B cell (primary cell): ENCODE results near the gene UBL5. TPM values are rescaled to one million over a fixed set of nuclear protein-coding genes. Genes with fewer than 3 reads are reported as not detected.

Source experiments
- ATAC-seq: fragments of 200-7000 bp; cut with Tn5 transposase; one replicate; pipeline ENCODE4 v1.10.0; 2021; ENCODE audit warnings: low read depth, mild to moderate bottlenecking, moderate number of reproducible peaks, moderate library complexity
- CTCF ChIA-PET: fragments of 350-600 bp; sonication (Branson Sonifier 250); formaldehyde crosslinking; loops from one replicate; lab custom pipeline; 2021; ENCODE audit warnings: antibody characterized with exemption, inconsistent platforms; lab: Charles Lee
- POLR2A ChIA-PET: fragments of 350-600 bp; sonication (Branson Sonifier 250); formaldehyde crosslinking; loops from one replicate; lab custom pipeline; 2021; ENCODE audit warnings: antibody characterized with exemption; lab: Charles Lee
- DNase-seq: peaks from one replicate; pipeline ENCODE4 v3.0.0; 2013
- H2AFZ ChIP-seq: 2 replicates; pipeline ENCODE4 v1.6.1; 2012; ENCODE audit warnings: mild to moderate bottlenecking, low read depth, low read length; ENCODE audit not compliant: insufficient read depth, poor library complexity, severe bottlenecking
- H3K27ac ChIP-seq, 2 donors: 1 replicate in 1 of 2; 2 replicates in 1 of 2; pipeline ENCODE4 v1.5.1; 2012 to 2013; ENCODE audit warnings: low read length in 2 of 2, mild to moderate bottlenecking in 2 of 2, moderate library complexity in 1 of 2
- H3K27me3 ChIP-seq, 4 experiments: fragments of 200-600 bp in 1 of 4; sonication (generic) in 1 of 4; replicated peaks in 1 of 4; 1 replicate in 2 of 4; 2 replicates in 2 of 4; pipeline versions ENCODE4 v1.6.1 to v1.7.0; 2013 to 2016; ENCODE audit warnings: low read length in 3 of 4, mild to moderate bottlenecking in 2 of 4, mixed read lengths in 1 of 4, moderate library complexity in 1 of 4; ENCODE audit not compliant: insufficient read depth in 4 of 4, control insufficient read depth in 3 of 4; ENCODE audit errors: control extremely low read depth in 1 of 4
- H3K36me3 ChIP-seq, 2 experiments: replicated peaks in 1 of 2; 1 replicate in 1 of 2; 2 replicates in 1 of 2; pipeline versions ENCODE4 v1.6.1 to v1.7.1; 2013; ENCODE audit warnings: low read length in 1 of 2; ENCODE audit not compliant: insufficient read depth in 2 of 2, control insufficient read depth in 1 of 2; ENCODE audit errors: control extremely low read depth in 1 of 2, extremely low read depth in 1 of 2
- H3K4me1 ChIP-seq, 2 donors: fragments of 200-600 bp in 1 of 2; sonication (generic) in 1 of 2; 1 replicate in 1 of 2; 2 replicates in 1 of 2; pipeline versions ENCODE4 v1.5.1 to v1.6.1; 2013 to 2017; ENCODE audit warnings: low read length in 2 of 2; ENCODE audit not compliant: control insufficient read depth in 2 of 2, insufficient read depth in 2 of 2
- H3K4me2 ChIP-seq: replicated peaks from 2 replicates; pipeline ENCODE3; 2012; ENCODE audit warnings: mild to moderate bottlenecking, low read depth, low read length; ENCODE audit not compliant: poor library complexity, severe bottlenecking
- H3K4me3 ChIP-seq, 5 experiments: fragments of 200-600 bp in 1 of 5; sonication (generic) in 1 of 5; 1 replicate in 3 of 5; 2 replicates in 2 of 5; pipeline versions ENCODE4 v1.5.1 to v1.7.0; 2011 to 2016; ENCODE audit warnings: low read length in 4 of 5, mild to moderate bottlenecking in 4 of 5, low read depth in 2 of 5, control low read depth in 1 of 5, moderate library complexity in 1 of 5; ENCODE audit not compliant: insufficient read depth in 1 of 5; ENCODE audit errors: control extremely low read depth in 1 of 5, extremely low read depth in 1 of 5
- H3K79me2 ChIP-seq: fragments of 200-600 bp; sonication (generic); one replicate; pipeline ENCODE4 v1.6.0; 2016; ENCODE audit warnings: low read length; ENCODE audit not compliant: control insufficient read depth, insufficient read depth
- H3K9ac ChIP-seq: fragments of 200-600 bp; sonication (generic); 2 replicates; pipeline ENCODE4 v1.6.1; 2017; ENCODE audit warnings: mild to moderate bottlenecking, low read length, moderate library complexity
- H3K9me3 ChIP-seq, 3 donors: one replicate each; pipeline versions ENCODE4 v1.6.1 to v1.7.1; 2013; ENCODE audit warnings: low read length in 2 of 3; ENCODE audit not compliant: control insufficient read depth in 2 of 3, insufficient read depth in 1 of 3; ENCODE audit errors: control extremely low read depth in 1 of 3
- H4K20me1 ChIP-seq: 2 replicates; pipeline ENCODE4 v1.6.0; 2012; ENCODE audit warnings: mild to moderate bottlenecking, low read length; ENCODE audit not compliant: insufficient read depth, control insufficient read depth, poor library complexity, severe bottlenecking
- H3K27ac Mint-ChIP-seq: one replicate; pipeline ENCODE4 v1.8.0; 2021; ENCODE audit warnings: mixed read lengths
- H3K27me3 Mint-ChIP-seq: one replicate; pipeline ENCODE4 v1.8.0; 2021; ENCODE audit warnings: mixed read lengths
- H3K4me1 Mint-ChIP-seq: one replicate; pipeline ENCODE4 v1.8.0; 2021; ENCODE audit warnings: mixed read lengths
- H3K4me3 Mint-ChIP-seq: one replicate; pipeline ENCODE4 v1.8.0; 2021; ENCODE audit warnings: mixed read lengths
- H3K9me3 Mint-ChIP-seq: one replicate; pipeline ENCODE4 v1.8.0; 2022; ENCODE audit warnings: mixed read lengths; ENCODE audit not compliant: insufficient read depth
- CTCF ChIP-seq: fragments of 200-600 bp; IDR thresholded peaks from one replicate; pipeline ENCODE4 v1.8.0; 2022; ENCODE audit warnings: antibody characterized with exemption, mild to moderate bottlenecking
- EZH2 ChIP-seq: IDR thresholded peaks from 2 replicates; pipeline ENCODE4 v1.6.1; 2012; ENCODE audit warnings: borderline replicate concordance, low read depth, mild to moderate bottlenecking, moderate library complexity, low read length; ENCODE audit not compliant: insufficient read depth, poor library complexity, severe bottlenecking
- WGBS: methylation state at CpG from one replicate; pipeline ENCODE4 v1.1.5; 2013; ENCODE audit warnings: missing lambda C conversion rate; ENCODE audit not compliant: insufficient coverage; 5-methylcytosine and 5-hydroxymethylcytosine counted together
- intact Hi-C: fragments of 100-400 bp; cut with micrococcal nuclease; formaldehyde crosslinking; loops from one replicate; pipeline ENCODE4 v1.10.0; 2022
- polyA plus RNA-seq: library from polyadenylated mRNA; depleted of rRNA; stranded (reverse); fragments of >200 nt; gene quantifications from 2 replicates; pipeline ENCODE4 v1.2.3, GENCODE V29; 2012
- total RNA-seq, 2 donors: library from RNA; stranded (reverse); fragments of 120-200 nt in 1 of 2; gene quantifications; 1 replicate in 1 of 2; 2 replicates in 1 of 2; pipeline versions ENCODE4 v1.2.3 to v1.2.4, GENCODE V29; 2013 to 2022

The UBL5 gene
- total and polyA plus RNA-seq, 2 donors (not counting 1 experiment from before 2014, with no cell fraction given), result 183 to 315 TPM

DNA sequence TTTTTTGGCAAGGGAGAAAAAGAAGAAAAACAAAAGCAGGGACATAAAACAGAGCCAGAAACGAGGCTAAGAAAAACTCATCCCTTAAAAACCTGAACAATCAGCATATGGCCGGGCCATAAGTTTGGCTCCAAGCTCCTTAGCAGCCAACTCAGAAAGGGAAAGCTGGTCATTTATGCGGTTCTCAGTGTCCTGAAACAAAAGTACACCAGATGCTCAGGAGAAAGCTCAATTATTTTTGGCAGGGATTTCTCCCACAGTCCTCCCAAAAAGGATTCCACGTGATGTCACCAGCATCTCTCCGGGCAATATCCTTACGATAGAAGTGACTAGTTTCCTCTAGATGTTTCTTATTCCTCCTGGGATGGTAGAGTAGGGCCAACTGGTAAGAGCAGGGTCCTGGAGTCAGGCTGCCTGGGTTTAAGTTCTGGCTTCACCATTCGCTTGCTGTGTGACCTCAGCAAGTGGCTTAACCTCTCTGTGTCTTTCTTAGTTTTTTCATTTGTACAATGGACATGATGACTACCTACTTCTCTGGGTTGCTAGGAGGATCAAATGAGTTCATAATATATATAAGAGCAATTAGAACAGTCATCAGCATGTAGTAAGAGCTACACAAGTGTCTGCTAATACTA is 41.4 kb downstream of the UBL5 start:
- no peaks in the 10 kb centered on the region for H3K9me3 ChIP-seq
- no peaks in the 10 kb centered on the region for H3K4me1 Mint-ChIP-seq
- H3K36me3 ChIP-seq, result no peaks in the 10 kb centered on the region
- H3K4me2 ChIP-seq, result no peak overlapping the region
- TF ChIP-seq CTCF, result no peak
- H3K27me3 Mint-ChIP-seq, result peaks cover 8% of the 10 kb centered on the region
- H3K79me2 ChIP-seq, result no peaks in the 10 kb centered on the region
- no peak overlapping the region for H2AFZ ChIP-seq
- CTCF ChIA-PET, result interaction anchor here (0.7 kb wide), 1 partner anchor 1639 kb away, joined by 3 read pairs; no protein-coding TSS in a partner anchor
- H3K9ac ChIP-seq, result no peak overlapping the region
- H3K27ac Mint-ChIP-seq, result no peak overlapping the region
- H3K27me3 ChIP-seq, result no peaks in the 10 kb centered on the region
- H3K27ac ChIP-seq, result no peak overlapping the region
- no peaks in the 10 kb centered on the region for H3K4me1 ChIP-seq
- intact Hi-C loops, result no loop called here
- ATAC-seq, result no peak
- DNase-seq, result no peak
- H4K20me1 ChIP-seq, result no peaks in the 10 kb centered on the region
- H3K4me3 ChIP-seq, result no peak overlapping the region
- POLR2A ChIA-PET, result no interaction called here
- 96% methylated on average over 5 of the region's 7 CpGs for WGBS
- no peak overlapping the region for H3K4me3 Mint-ChIP-seq
- no peaks in the 10 kb centered on the region for H3K9me3 Mint-ChIP-seq

DNA sequence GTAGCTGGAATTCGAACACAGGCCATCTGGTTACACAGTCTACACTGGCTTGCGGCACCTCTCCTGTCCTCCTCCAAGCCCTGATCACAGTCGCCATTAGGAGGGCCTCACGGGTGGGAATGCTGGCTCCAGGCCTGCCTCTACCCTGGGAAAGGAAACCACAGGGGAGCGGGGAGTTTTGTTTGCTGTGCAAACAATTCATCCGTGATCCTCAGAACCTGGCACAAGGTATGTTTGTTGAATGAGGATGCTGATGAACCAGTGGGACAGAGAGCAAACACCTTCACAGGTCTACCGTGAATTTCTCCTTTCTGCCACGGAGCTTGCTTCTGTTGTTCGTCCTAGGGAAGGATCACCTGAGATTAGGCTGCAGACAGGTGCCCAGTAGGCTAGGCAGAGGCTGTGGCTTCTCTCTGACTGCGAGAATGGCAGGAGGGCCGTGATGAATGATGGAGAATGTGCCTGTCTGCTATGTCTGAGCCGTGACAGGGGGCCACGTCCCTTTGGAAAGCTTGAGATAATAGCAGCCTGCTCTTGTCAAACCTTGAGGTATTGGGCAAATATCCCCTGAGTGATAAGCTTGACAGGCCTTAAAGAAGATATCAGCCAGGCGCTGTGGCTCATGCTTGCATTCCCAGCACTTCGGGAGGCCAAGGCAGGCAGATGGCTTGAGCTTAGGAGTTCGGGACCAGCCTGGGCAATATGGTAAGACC is 44.1 kb downstream of the UBL5 start:
- no peak overlapping the region for H3K9ac ChIP-seq
- no peaks in the 10 kb centered on the region for H3K79me2 ChIP-seq
- CTCF ChIA-PET, result no interaction called here
- H3K4me3 ChIP-seq, result no peak overlapping the region
- H4K20me1 ChIP-seq, result no peaks in the 10 kb centered on the region
- no peak overlapping the region for H2AFZ ChIP-seq
- H3K4me2 ChIP-seq, result no peak overlapping the region
- Mint-ChIP-seq H3K27me3 (peaks cover 14% of the 10 kb centered on the region), H3K9me3 (no peaks in the 10 kb centered on the region), H3K4me1 (no peaks in the 10 kb centered on the region), H3K27ac (no peak overlapping the region), H3K4me3 (no peak overlapping the region)
- H3K4me1 ChIP-seq, result no peaks in the 10 kb centered on the region
- H3K27me3 ChIP-seq, result no peaks in the 10 kb centered on the region
- WGBS, result 84% methylated on average over 9 of the region's 16 CpGs
- TF ChIP-seq EZH2 (no peak), CTCF (no peak)
- ATAC-seq (no peak), DNase-seq (no peak)
- intact Hi-C loops, result no loop called here
- no peaks in the 10 kb centered on the region for H3K36me3 ChIP-seq
- no peaks in the 10 kb centered on the region for H3K9me3 ChIP-seq
- no peak overlapping the region for H3K27ac ChIP-seq
- POLR2A ChIA-PET, result no interaction called here
